Ishikawa (cell line): ENCODE results near the gene FAM53B.

Experiments
- CEBPB ChIP-seq: IDR thresholded peaks from 2 replicates; pipeline ENCODE4 v1.6.1; 2012
- CREB1 ChIP-seq: IDR thresholded peaks from 2 replicates; pipeline ENCODE4 v1.6.1; 2012; ENCODE audit warnings: low read depth
- EGR1 ChIP-seq: IDR thresholded peaks from 2 replicates; pipeline ENCODE4 v1.6.1; 2012
- EP300 ChIP-seq: IDR thresholded peaks from 2 replicates; pipeline ENCODE4 v1.6.1; 2012; ENCODE audit warnings: borderline replicate concordance
- FOXM1 ChIP-seq: IDR thresholded peaks from 2 replicates; pipeline ENCODE4 v1.6.1; 2012; ENCODE audit warnings: low read depth, borderline replicate concordance
- NFIC ChIP-seq: IDR thresholded peaks from 2 replicates; pipeline ENCODE4 v1.6.1; 2012
- RAD21 ChIP-seq: IDR thresholded peaks from 2 replicates; pipeline ENCODE4 v1.6.1; 2012; ENCODE audit warnings: low read depth
- REST ChIP-seq: IDR thresholded peaks from 2 replicates; pipeline ENCODE4 v1.6.1; 2012; ENCODE audit warnings: low read depth, mild to moderate bottlenecking
- TAF1 ChIP-seq: IDR thresholded peaks from 2 replicates; pipeline ENCODE4 v1.6.1; 2012; ENCODE audit warnings: low read depth, mild to moderate bottlenecking
- TCF12 ChIP-seq: IDR thresholded peaks from 2 replicates; pipeline ENCODE4 v1.6.1; 2012; ENCODE audit warnings: low read depth
- TEAD4 ChIP-seq: IDR thresholded peaks from 2 replicates; pipeline ENCODE4 v1.6.1; 2012
- USF1 ChIP-seq: IDR thresholded peaks from 2 replicates; pipeline ENCODE4 v1.6.1; 2012
- YY1 ChIP-seq: IDR thresholded peaks from 2 replicates; pipeline ENCODE4 v1.6.1; 2012; ENCODE audit warnings: low read depth
- ZBTB7A ChIP-seq: IDR thresholded peaks from 2 replicates; pipeline ENCODE4 v1.6.1; 2012; ENCODE audit warnings: low read depth
- TF ChIP-seq, protein P1 (sequence below): IDR thresholded peaks from 2 replicates; pipeline ENCODE4 v1.6.1; 2012

FAM53B gene

DNA sequence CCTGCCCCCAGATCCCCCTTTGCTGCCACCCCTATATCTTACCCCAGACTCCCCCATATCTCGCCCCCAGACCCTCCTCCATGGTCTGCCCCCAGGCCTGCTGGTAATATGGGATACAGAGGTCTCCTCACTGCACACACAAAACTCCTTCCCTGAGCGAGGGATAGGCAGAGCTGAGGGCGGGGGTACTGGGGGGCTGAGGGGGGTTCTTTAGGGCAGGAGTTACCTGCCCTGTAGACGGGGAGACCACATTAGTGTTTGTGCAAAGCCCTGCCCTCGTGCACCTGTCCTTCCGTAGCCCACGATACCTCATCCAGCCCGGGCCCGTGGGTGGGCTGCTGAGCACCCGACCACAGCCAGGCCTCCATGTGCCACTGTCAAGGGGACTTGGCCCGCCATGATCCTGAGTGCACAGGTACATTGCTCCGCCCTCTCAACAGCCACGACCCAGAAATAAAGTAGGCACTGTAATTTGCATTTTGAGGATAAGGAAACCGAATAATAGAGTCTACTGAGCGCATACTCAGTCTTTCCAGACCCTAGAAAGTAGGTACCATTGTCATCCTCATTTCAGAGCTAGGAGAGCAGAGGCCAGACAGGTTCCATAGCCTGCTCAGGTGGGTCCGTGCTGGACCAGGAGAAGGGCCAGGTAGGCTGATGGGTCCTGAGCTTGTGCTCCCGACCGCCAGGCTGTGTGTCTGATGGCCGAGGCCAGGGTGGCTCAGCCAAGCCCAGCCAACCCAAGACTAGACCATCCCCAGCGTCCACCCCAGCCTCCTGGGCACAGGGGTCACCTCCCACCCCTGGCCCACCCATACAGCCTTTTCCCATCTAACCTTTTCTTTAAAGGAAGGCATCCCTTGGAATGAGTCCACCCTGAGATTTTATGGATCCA is 167.4 kb downstream of the FAM53B start:
- no peak for TF ChIP-seq YY1
- TF ChIP-seq, protein P1, sequence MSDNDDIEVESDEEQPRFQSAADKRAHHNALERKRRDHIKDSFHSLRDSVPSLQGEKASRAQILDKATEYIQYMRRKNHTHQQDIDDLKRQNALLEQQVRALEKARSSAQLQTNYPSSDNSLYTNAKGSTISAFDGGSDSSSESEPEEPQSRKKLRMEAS = no peak

DNA sequence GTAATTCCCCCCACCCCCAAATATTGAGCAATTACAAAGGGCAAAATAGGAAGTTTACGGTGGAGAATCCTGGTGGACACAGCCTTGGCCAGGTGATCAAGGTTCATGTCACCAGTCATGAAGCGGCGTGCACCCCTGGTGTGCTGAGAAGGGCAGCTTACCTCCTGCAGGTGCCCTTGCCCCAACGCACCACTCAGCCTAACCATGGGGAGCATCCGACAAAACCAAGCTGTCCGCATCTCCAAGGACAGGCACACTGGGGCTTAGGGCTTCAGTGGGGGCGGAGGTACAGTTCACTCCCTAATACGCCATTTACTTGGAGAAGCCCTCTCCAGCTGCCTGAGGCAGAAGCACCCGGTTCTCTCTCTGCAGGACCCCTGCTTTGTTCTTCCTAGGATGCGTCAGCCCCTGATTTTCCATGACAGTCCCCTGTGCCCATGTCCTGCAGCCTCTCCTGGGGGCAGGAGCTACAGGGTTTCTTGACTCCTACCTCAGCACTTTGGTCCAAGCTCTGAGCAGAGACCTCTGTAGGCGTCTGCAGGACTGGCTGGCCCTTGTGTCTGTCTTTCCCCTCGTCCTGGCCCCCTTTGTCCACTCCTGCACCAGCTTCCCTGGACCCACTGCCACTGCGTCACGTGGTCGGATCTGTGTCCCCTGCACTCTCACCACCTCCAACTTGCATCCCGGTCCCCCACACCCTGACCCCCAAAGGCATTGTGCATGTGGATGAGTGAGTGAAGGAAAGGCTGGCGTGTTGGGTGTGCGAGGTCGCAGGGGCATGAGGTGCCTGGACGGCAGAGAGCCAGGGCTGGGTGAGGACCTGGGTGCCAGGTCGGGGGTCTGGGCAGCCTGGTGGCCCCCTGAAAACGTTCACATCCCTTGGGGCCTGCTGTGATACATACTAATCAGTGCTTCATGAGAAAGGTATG is 168.8 kb downstream of the FAM53B start:
- no peak for TF ChIP-seq YY1
- no peak for TF ChIP-seq EP300
- TF ChIP-seq CEBPB = no peak
- no peak for TF ChIP-seq RAD21
- TF ChIP-seq, protein P1 = no peak
- no peak for TF ChIP-seq TAF1
- no peak for TF ChIP-seq NFIC
- TF ChIP-seq ZBTB7A = no peak
- TF ChIP-seq TCF12 = no peak
- no peak for TF ChIP-seq USF1
- TF ChIP-seq TEAD4 = no peak
- TF ChIP-seq CREB1 = no peak
- no peak for TF ChIP-seq EGR1
- no peak for TF ChIP-seq FOXM1

GRCh38 chr10:124574456-124575070 is 169.6 kb downstream of the FAM53B start:
- TF ChIP-seq EGR1 = no peak
- no peak for TF ChIP-seq ZBTB7A
- TF ChIP-seq CEBPB = no peak
- no peak for TF ChIP-seq TEAD4
- no peak for TF ChIP-seq TAF1
- TF ChIP-seq RAD21 = no peak
- TF ChIP-seq NFIC = no peak
- TF ChIP-seq CREB1 = no peak
- TF ChIP-seq TCF12 = no peak
- TF ChIP-seq USF1 = no peak
- no peak for TF ChIP-seq EP300
- TF ChIP-seq, protein P1 = no peak
- no peak for TF ChIP-seq FOXM1

- TF ChIP-seq TEAD4 (no peak), REST (no peak), RAD21 (no peak), NFIC (no peak), FOXM1 (no peak), USF1 (no peak)
Observed at GRCh38 chr10:124573726-124574455, 170.3 kb downstream of the FAM53B start.

DNA sequence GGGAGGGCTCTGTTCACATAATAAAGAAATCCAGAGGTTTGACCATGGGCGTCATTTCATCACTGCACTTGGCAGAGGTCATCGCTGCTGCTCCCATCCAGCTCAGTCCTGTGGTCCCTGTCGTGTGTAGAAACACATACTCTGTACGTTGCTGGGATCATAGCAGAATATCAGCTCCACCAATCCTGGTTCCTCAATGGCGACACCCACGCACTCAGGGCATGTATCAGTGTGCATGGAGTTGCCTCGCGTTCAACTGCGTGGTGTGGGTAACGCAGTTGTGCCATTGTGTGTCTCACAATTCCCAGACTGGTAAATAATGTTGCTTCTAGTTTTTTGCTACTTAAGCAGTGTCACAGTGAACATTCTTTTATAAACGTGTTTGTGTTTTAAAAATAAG is 171.4 kb downstream of the FAM53B start:
- no peak for TF ChIP-seq YY1
- no peak for TF ChIP-seq ZBTB7A
- TF ChIP-seq TAF1 = no peak
- no peak for TF ChIP-seq CREB1
- TF ChIP-seq, protein P1 = no peak
- no peak for TF ChIP-seq USF1
- no peak for TF ChIP-seq EGR1
- TF ChIP-seq FOXM1 = no peak
- no peak for TF ChIP-seq EP300
- TF ChIP-seq NFIC = no peak
- TF ChIP-seq REST = no peak
- no peak for TF ChIP-seq TEAD4
- no peak for TF ChIP-seq CEBPB
- no peak for TF ChIP-seq RAD21
- TF ChIP-seq TCF12 = no peak
